Right lobe of liver (tissue), 4 donors: ENCODE data around the gene PRKN.

Experiments
- CTCF ChIP-seq, 4 donors: fragments of 200-600 bp in 3 of 4; fragments of 450-650 bp in 1 of 4; IDR thresholded peaks; one replicate each; pipeline versions ENCODE4 v1.5.1 to v1.8.0; 2016 to 2022; ENCODE audit warnings: antibody characterized with exemption in 4 of 4, mild to moderate bottlenecking in 2 of 4
- POLR2A ChIP-seq: fragments of 450-650 bp; IDR thresholded peaks from one replicate; pipeline ENCODE4 v1.6.1; 2017; ENCODE audit warnings: antibody characterized with exemption, mild to moderate bottlenecking
- donor health status: DM: no; HTN: no; CAD: no.
- donor health status: DM: no; HTN: no; CAD: no.
- donor health status: DM: no; HTN: yes; CAD: no.

- TF ChIP-seq POLR2A, result no peak
- TF ChIP-seq CTCF (IDR thresholded peaks at IDR 0.05), result no peak
Measured at GRCh38 chr6:162701551-162701950, 26.0 kb downstream of the PRKN start.
